Stomach (tissue), 19 donors: Measurements from ENCODE around the gene SYT7. TPM values are rescaled to one million over a fixed set of nuclear protein-coding genes. Genes with fewer than 3 reads are reported as not detected.

Source experiments
- DNase-seq, 2 donors: peaks; one replicate each; pipeline versions ENCODE4 v3.0.0 to v3.0.0-alpha.2; 2013 to 2019
- H3K27ac ChIP-seq, 5 donors: fragments of 200-600 bp in 4 of 5; sonication (generic) in 4 of 5; one replicate each; pipeline ENCODE4 v1.5.1; 2013 to 2019; ENCODE audit warnings: mild to moderate bottlenecking in 1 of 5, moderate library complexity in 1 of 5
- H3K27me3 ChIP-seq, 3 donors: fragments of 200-600 bp; sonication (generic); one replicate each; pipeline ENCODE4 v1.5.1; 2017 to 2019; ENCODE audit warnings: mixed run types in 1 of 3
- H3K36me3 ChIP-seq, 4 donors: fragments of 200-600 bp; sonication (generic); 1 replicate in 3 of 4; 2 replicates in 1 of 4; pipeline ENCODE4 v1.5.1; 2016 to 2019
- H3K4me1 ChIP-seq, 4 donors: fragments of 200-600 bp; sonication (generic); one replicate each; pipeline ENCODE4 v1.5.1; 2016 to 2019
- H3K4me3 ChIP-seq, 4 donors: fragments of 200-600 bp; sonication (generic) in 3 of 4; one replicate each; pipeline ENCODE4 v1.5.1; 2016 to 2019; ENCODE audit warnings: mild to moderate bottlenecking in 1 of 4
- H3K9me3 ChIP-seq, 4 donors: fragments of 200-600 bp; sonication (generic); one replicate each; pipeline ENCODE4 v1.5.1; 2016 to 2019
- EP300 ChIP-seq: sonication (generic); formaldehyde crosslinking; IDR thresholded peaks from one replicate; pipeline ENCODE4 v1.6.1; 2017; ENCODE audit warnings: antibody characterized with exemption
- POLR2A ChIP-seq, 4 donors: fragments of 450-650 bp; IDR thresholded peaks; one replicate each; pipeline ENCODE4 v1.6.1; 2016; ENCODE audit warnings: antibody characterized with exemption in 4 of 4, control low read depth in 2 of 4, mild to moderate bottlenecking in 1 of 4, moderate library complexity in 1 of 4
- POLR2AphosphoS5 ChIP-seq, 3 donors: sonication (generic); formaldehyde crosslinking; IDR thresholded peaks; one replicate each; pipeline ENCODE4 v1.6.1; 2016; ENCODE audit warnings: antibody characterized with exemption in 3 of 3
- WGBS, 5 donors: extraction: QIAGEN DNeasy Blood & Tissue Kit in 3 of 5; methylation state at CpG; one replicate each; pipeline versions ENCODE4 v1.1.5 to v1.1.7; 2013 to 2018; 5-methylcytosine and 5-hydroxymethylcytosine counted together
- intact Hi-C: fragments of 100-400 bp; cut with DNase I; formaldehyde crosslinking; loops from one replicate; pipeline ENCODE4 v1.15.1; 2023; ENCODE audit warnings: low total_unique reads
- long read RNA-seq, 10 donors: transcript quantifications; one replicate each; lab custom pipeline, GENCODE V29; 2026
- polyA plus RNA-seq, 3 donors: library from polyadenylated mRNA; stranded (reverse); fragments of 200-250 nt; gene quantifications; one replicate each; pipeline ENCODE4 v1.2.3, GENCODE V29; 2013
- total RNA-seq, 5 donors: library from RNA; depleted of rRNA; stranded (reverse); fragments of >200 nt; gene quantifications; one replicate each; pipeline versions ENCODE4 v1.1.0 to v1.2.3, GENCODE V29; 2014 to 2016
- TF ChIP-seq, protein P1 (sequence below), 7 experiments: fragments of 450-650 bp in 4 of 7; fragments of 200-600 bp in 3 of 7; sonication (generic) in 3 of 7; IDR thresholded peaks; one replicate each; pipeline ENCODE4 v1.5.1; 2016 to 2019; ENCODE audit warnings: antibody characterized with exemption in 7 of 7, control low read depth in 2 of 7, mild to moderate bottlenecking in 1 of 7
- donor health status: healthy with polysubstance abuse.
- donor health status: Bipolar disorder and iron deficiency.
- donor health status: healthy.

Gene SYT7, protein sequence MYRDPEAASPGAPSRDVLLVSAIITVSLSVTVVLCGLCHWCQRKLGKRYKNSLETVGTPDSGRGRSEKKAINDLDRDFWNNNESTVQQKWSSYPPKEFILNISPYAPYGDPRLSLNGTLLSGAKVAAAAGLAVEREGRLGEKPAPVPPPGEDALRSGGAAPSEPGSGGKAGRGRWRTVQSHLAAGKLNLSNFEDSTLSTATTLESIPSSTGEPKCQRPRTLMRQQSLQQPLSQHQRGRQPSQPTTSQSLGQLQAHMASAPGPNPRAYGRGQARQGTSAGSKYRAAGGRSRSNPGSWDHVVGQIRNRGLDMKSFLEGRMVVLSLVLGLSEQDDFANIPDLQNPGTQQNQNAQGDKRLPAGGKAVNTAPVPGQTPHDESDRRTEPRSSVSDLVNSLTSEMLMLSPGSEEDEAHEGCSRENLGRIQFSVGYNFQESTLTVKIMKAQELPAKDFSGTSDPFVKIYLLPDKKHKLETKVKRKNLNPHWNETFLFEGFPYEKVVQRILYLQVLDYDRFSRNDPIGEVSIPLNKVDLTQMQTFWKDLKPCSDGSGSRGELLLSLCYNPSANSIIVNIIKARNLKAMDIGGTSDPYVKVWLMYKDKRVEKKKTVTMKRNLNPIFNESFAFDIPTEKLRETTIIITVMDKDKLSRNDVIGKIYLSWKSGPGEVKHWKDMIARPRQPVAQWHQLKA
- total RNA-seq = 1 to 10 TPM in 3 of 5 donors, under 1 TPM in 1, not detected in 1; 0.92 to 8.4 (median 2.9) TPM
- 1 to 10 TPM; 1.2 to 1.5 (median 1.4) TPM for polyA plus RNA-seq
- long read RNA-seq, donor 1 = 0 reads
- long read RNA-seq, donor 2 = 0 reads
- long read RNA-seq, donor 3, full-length matches to known transcripts = 1 of 1 reads
- long read RNA-seq, donor 3, partial matches to known transcripts = 0 of 1 reads
- long read RNA-seq, donor 3, other reads (novel, unspliced or antisense) = 0 of 1 reads
- long read RNA-seq, donor 4 = 0 reads
- long read RNA-seq, donor 5 = 0 reads
- long read RNA-seq, donor 6, full-length matches to known transcripts = 3 of 8 reads
- long read RNA-seq, donor 6, partial matches to known transcripts = 5 of 8 reads
- long read RNA-seq, donor 6, other reads (novel, unspliced or antisense) = 0 of 8 reads
- long read RNA-seq, donor 7, partial matches to known transcripts = 0 of 1 reads
- long read RNA-seq, donor 7, other reads (novel, unspliced or antisense) = 0 of 1 reads
- long read RNA-seq, donor 8, partial matches to known transcripts = 0 of 1 reads
- long read RNA-seq, donor 8, other reads (novel, unspliced or antisense) = 0 of 1 reads
- long read RNA-seq, donor 9 = 0 reads
- long read RNA-seq, donor 10 = 0 reads

DNA sequence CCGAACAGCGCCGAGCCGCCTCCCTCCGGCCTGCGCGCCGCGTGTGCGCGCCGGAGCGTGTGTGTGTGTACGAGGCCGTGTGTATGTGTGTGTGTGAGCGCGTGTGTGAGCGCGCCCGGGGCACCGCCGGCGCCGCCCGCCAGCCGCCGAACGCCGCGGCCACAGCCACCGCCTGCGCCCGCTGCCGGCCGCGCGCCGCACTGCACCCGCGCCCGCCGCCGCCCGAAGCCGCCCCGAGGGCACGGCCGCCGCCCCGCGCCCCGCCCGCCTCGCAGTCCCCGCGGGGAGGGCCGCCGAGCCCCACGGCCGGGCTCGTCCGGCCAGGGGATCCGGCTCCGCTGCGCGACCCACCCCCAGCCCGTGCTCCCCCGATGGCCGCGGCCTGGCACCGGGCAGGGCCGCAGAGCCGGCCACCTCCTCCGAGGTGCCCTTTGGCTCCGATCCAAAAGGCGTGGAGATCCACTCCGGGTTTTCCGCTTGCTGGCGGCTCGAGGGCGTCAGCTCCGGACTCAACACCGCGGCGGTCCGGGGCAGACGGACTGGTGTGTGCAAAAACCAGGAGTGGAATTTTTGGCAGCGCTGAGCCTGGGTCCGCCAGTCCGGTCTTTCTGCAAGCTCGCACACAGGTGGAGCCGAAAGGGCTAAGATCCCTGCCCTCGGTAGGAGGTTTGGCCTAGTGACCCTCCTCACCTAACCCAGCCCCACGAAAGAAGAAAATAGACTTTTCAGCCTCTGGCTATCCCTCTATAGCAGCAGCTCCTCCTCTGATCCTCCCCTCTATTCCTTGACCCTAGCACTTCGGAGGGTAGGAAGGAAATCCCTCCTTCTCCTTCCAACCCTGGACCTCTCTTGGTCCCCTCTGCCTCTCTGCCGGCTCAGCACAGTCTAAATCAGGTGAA lies at the start of gene SYT7:
TSS of gene SYT7 (minus strand) at position 47 of the 899 bp plus-strand sequence. CDS start 256 bp downstream, outside the sequence.
- H3K27me3 ChIP-seq = peaks cover 11 to 31% (median 14%) of the 10 kb centered on the region in 3 donors
- H3K4me1 ChIP-seq = peaks cover 12 to 24% (median 19%) of the 10 kb centered on the region in 4 donors
- peak within 1 kb of the TSS; percentile 67 to 89 (median 69) for H3K27ac ChIP-seq
- peak within 1 kb of the TSS; percentile 49 to 66 (median 58) for H3K4me3 ChIP-seq
- WGBS, 5 donors = 1 to 3% (median 2%) methylated on average over 17 to 94 of the region's 96 CpGs
- DNase-seq = peak; percentile 97 to 98
- intact Hi-C loops = no loop called here
- TF ChIP-seq POLR2AphosphoS5 (IDR thresholded peaks at IDR 0.05) (peak; percentile 54 to 91 (median 83)), EP300 (no peak), POLR2A (IDR thresholded peaks at IDR 0.05) (no peak)
- TF ChIP-seq, protein P1, sequence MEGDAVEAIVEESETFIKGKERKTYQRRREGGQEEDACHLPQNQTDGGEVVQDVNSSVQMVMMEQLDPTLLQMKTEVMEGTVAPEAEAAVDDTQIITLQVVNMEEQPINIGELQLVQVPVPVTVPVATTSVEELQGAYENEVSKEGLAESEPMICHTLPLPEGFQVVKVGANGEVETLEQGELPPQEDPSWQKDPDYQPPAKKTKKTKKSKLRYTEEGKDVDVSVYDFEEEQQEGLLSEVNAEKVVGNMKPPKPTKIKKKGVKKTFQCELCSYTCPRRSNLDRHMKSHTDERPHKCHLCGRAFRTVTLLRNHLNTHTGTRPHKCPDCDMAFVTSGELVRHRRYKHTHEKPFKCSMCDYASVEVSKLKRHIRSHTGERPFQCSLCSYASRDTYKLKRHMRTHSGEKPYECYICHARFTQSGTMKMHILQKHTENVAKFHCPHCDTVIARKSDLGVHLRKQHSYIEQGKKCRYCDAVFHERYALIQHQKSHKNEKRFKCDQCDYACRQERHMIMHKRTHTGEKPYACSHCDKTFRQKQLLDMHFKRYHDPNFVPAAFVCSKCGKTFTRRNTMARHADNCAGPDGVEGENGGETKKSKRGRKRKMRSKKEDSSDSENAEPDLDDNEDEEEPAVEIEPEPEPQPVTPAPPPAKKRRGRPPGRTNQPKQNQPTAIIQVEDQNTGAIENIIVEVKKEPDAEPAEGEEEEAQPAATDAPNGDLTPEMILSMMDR (IDR thresholded peaks at IDR 0.05) = peak in 3 of 7 experiments; percentile 6 to 45 (median 12)
- no peaks in the 10 kb centered on the region for H3K9me3 ChIP-seq
- H3K36me3 ChIP-seq = no peaks in the 10 kb centered on the region

DNA sequence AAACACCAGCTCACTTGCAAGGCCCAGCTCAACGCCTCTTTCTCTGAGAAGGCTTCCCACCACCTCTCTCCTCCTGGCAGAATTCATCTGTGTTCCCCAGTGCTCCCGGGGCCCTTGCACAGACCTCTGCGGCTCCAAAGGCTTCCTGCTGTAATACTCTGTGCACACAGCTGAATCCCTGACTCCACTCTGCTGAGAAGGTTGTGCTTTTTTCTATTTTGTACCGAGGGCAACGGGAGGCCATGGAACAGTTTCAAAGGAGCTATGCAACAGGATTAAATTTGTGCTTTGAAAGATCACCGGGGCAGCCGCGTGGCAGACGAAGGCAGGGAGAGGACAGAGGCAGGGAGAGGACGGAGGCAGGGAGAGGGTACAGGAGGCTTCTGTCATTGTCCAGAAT lies 49.2 kb upstream of the SYT7 start:
- Histone ChIP-seq H3K27ac (no peak overlapping the region), H3K36me3 (no peaks in the 10 kb centered on the region), H3K4me3 (no peak overlapping the region), H3K4me1 (peaks cover 7 to 23% (median 20%) of the 10 kb centered on the region in 4 donors), H3K27me3 (peaks cover 0 to 7% (median 0%) of the 10 kb centered on the region in 3 donors), H3K9me3 (no peaks in the 10 kb centered on the region)
- TF ChIP-seq POLR2A (IDR thresholded peaks at IDR 0.05) (no peak), EP300 (no peak)
- TF ChIP-seq, protein P1 (IDR thresholded peaks at IDR 0.05) = no peak
- intact Hi-C loops = no loop called here
- no peak for DNase-seq
- 52 to 68% (median 60%) methylated on average over 10 of the region's 10 CpGs for WGBS, 5 donors

DNA sequence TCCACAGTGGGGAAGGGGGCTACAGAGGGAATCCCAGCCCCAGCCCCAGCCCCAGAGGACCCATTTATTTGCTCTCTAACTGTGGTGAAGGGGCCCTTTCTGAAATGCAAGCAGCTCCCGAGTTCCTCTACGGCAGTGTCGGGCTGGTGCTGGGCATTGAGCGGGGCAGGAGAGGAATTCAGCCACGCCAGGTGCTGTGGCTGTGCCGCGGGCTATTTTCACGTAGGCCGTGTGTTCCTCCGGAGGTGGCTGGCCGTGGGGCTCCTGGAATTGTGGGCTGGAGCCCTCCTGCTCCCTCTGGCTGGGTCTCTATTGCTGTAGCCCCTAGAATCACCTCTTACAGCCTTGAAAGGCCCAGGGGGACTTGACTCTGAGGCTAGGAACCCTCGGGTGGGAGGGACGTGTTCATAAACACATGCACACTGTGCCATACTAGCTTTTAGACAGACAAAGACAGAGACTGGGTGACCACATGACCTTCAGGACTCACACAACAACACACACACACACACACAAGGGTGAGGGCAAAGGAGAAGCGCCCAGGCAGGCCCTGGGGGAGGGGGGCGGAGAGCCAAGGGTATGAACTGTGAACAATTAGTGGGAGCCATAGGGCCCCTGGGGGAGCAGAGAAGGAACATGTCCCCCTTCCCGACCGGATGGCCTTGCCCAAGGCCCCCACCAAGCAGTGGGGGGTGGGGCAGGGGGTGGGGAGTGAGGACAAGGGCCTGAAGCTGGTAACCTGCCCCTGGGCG lies 48.4 kb upstream of the SYT7 start:
- H3K36me3 ChIP-seq = no peaks in the 10 kb centered on the region
- intact Hi-C loops = no loop called here

More for the DNA sequence above, 48.4 kb upstream of the SYT7 start:
- WGBS, 5 donors = 82 to 89% (median 88%) methylated on average over 17 to 18 of the region's 18 CpGs
- H3K9me3 ChIP-seq = no peaks in the 10 kb centered on the region
- DNase-seq = no peak
- no peak overlapping the region for H3K27ac ChIP-seq
- no peak overlapping the region for H3K4me3 ChIP-seq
- peaks cover 7 to 23% (median 20%) of the 10 kb centered on the region in 4 donors for H3K4me1 ChIP-seq
- TF ChIP-seq POLR2A (IDR thresholded peaks at IDR 0.05) (no peak), EP300 (no peak), POLR2AphosphoS5 (IDR thresholded peaks at IDR 0.05) (no peak)
- TF ChIP-seq, protein P1 (IDR thresholded peaks at IDR 0.05) = no peak
- H3K27me3 ChIP-seq = peaks cover 0 to 7% (median 0%) of the 10 kb centered on the region in 3 donors
